CD4-positive, CD25-positive, alpha-beta regulatory T cell (primary cell): ENCODE results near the gene NUAK1. TPM values are rescaled to one million over a fixed set of nuclear protein-coding genes. Genes with fewer than 3 reads are reported as not detected.

Source experiments
- ATAC-seq, 2 donors: fragments of 150-1000 bp; cut with Tn5 transposase; one replicate each; pipeline ENCODE4 v1.10.0; 2021; ENCODE audit warnings: low read depth in 2 of 2, moderate number of reproducible peaks in 2 of 2, moderate library complexity in 1 of 2
- DNase-seq, 3 donors: peaks; one replicate each; pipeline versions ENCODE4 v3.0.0 to v3.0.0-alpha.2; 2012 to 2022; ENCODE audit warnings: mixed read lengths in 1 of 3
- H3K27ac ChIP-seq: one replicate; pipeline ENCODE4 v1.7.0; 2013; ENCODE audit warnings: mild to moderate bottlenecking, low read length; ENCODE audit not compliant: insufficient read depth, poor library complexity, severe bottlenecking
- H3K27me3 ChIP-seq: one replicate; pipeline ENCODE4 v1.7.0; 2013; ENCODE audit warnings: low read length; ENCODE audit not compliant: control insufficient read depth, insufficient read depth
- H3K36me3 ChIP-seq: one replicate; pipeline ENCODE4 v1.7.0; 2013; ENCODE audit warnings: mild to moderate bottlenecking, low read length, moderate library complexity; ENCODE audit not compliant: control insufficient read depth, insufficient read depth
- H3K4me1 ChIP-seq: 2 replicates; pipeline ENCODE4 v1.7.0; 2013; ENCODE audit warnings: mild to moderate bottlenecking, low read length; ENCODE audit not compliant: insufficient read depth, control insufficient read depth, poor library complexity, severe bottlenecking
- H3K4me3 ChIP-seq: one replicate; pipeline ENCODE4 v1.7.0; 2013; ENCODE audit warnings: low read depth, mild to moderate bottlenecking, low read length, moderate library complexity
- H3K9me3 ChIP-seq, 2 experiments: 1 replicate in 1 of 2; 2 replicates in 1 of 2; pipeline ENCODE4 v1.7.0; 2013; ENCODE audit warnings: low read length in 2 of 2, mild to moderate bottlenecking in 1 of 2, moderate library complexity in 1 of 2; ENCODE audit not compliant: control insufficient read depth in 2 of 2
- H3K27ac Mint-ChIP-seq, 3 donors: one replicate each; pipeline ENCODE4 v1.8.0; 2020 to 2022; ENCODE audit warnings: mild to moderate bottlenecking in 3 of 3, mixed read lengths in 3 of 3, moderate library complexity in 2 of 3
- H3K27me3 Mint-ChIP-seq: one replicate; pipeline ENCODE4 v1.8.0; 2022; ENCODE audit warnings: mild to moderate bottlenecking, mixed read lengths
- H3K36me3 Mint-ChIP-seq: one replicate; pipeline ENCODE4 v1.8.0; 2020; ENCODE audit warnings: mixed read lengths
- H3K4me1 Mint-ChIP-seq, 4 donors: one replicate each; pipeline ENCODE4 v1.8.0; 2020 to 2022; ENCODE audit warnings: mixed read lengths in 4 of 4, mild to moderate bottlenecking in 1 of 4
- H3K4me3 Mint-ChIP-seq, 4 donors: one replicate each; pipeline ENCODE4 v1.8.0; 2020 to 2022; ENCODE audit warnings: mild to moderate bottlenecking in 4 of 4, mixed read lengths in 4 of 4, moderate library complexity in 3 of 4
- H3K9me3 Mint-ChIP-seq, 7 donors: one replicate each; pipeline ENCODE4 v1.8.0; 2020 to 2022; ENCODE audit warnings: mixed read lengths in 7 of 7, mild to moderate bottlenecking in 3 of 7, moderate library complexity in 2 of 7
- polyA plus RNA-seq, 4 donors: library from polyadenylated mRNA; unstranded; fragments of 300-500 nt; fragmentation: Illumina TruSeq; gene quantifications; one replicate each; pipeline ENCODE4 v1.2.3, GENCODE V29; 2021
- total RNA-seq: library from RNA; stranded (reverse); gene quantifications from one replicate; pipeline ENCODE4 v1.2.3, GENCODE V29; 2022

Gene NUAK1
- total and polyA plus RNA-seq, 5 donors from 2014 or later, result not detected

- H3K9me3 ChIP-seq, result no peaks in the 10 kb centered on the region
- no peaks in the 10 kb centered on the region for H3K4me1 Mint-ChIP-seq
- H3K4me1 ChIP-seq, result no peaks in the 10 kb centered on the region
- no peaks in the 10 kb centered on the region for H3K27me3 ChIP-seq
- no peak overlapping the region for H3K4me3 Mint-ChIP-seq
- H3K9me3 Mint-ChIP-seq, result peaks cover 0 to 3% (median 0%) of the 10 kb centered on the region in 7 donors
- no peaks in the 10 kb centered on the region for H3K36me3 Mint-ChIP-seq
- H3K27ac ChIP-seq, result no peak overlapping the region
- H3K36me3 ChIP-seq, result no peaks in the 10 kb centered on the region
- ATAC-seq, result no peak
- no peak for DNase-seq
- no peak overlapping the region for H3K4me3 ChIP-seq
- H3K27me3 Mint-ChIP-seq, result peaks cover 4% of the 10 kb centered on the region
- H3K27ac Mint-ChIP-seq, result no peak overlapping the region
These were observed 20.2 kb downstream of the NUAK1 start for GRCh38 chr12:106118381-106119130.

DNA sequence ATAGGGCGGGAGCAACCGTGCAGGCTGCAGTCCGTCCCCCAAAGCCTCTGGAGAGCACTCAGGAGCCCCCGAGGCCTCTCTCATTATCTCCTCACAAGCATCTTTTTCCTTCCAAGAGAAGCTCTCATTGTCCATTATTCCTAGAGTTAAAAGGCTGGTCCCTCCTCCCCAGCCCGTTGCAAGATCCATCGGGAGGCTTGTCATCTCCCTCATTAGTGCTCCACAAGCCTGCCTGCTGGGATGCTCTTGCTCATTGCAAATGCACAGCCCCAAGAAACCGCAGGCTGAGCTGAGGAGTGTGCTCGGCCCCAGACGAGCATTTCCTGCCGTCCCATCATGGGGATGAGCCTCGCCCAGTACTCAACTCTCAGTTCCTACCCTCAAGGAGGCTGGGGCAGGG, 23.3 kb downstream of the NUAK1 start:
- ATAC-seq, result no peak
- Histone ChIP-seq H3K4me1 (no peaks in the 10 kb centered on the region), H3K9me3 (no peaks in the 10 kb centered on the region), H3K27me3 (no peaks in the 10 kb centered on the region), H3K27ac (no peak overlapping the region), H3K36me3 (no peaks in the 10 kb centered on the region), H3K4me3 (no peak overlapping the region)
- Mint-ChIP-seq H3K4me1 (no peaks in the 10 kb centered on the region), H3K36me3 (no peaks in the 10 kb centered on the region), H3K4me3 (no peak overlapping the region), H3K27me3 (peaks cover 11% of the 10 kb centered on the region), H3K27ac (no peak overlapping the region), H3K9me3 (peaks cover 0 to 3% (median 0%) of the 10 kb centered on the region in 7 donors)
- no peak for DNase-seq

DNA sequence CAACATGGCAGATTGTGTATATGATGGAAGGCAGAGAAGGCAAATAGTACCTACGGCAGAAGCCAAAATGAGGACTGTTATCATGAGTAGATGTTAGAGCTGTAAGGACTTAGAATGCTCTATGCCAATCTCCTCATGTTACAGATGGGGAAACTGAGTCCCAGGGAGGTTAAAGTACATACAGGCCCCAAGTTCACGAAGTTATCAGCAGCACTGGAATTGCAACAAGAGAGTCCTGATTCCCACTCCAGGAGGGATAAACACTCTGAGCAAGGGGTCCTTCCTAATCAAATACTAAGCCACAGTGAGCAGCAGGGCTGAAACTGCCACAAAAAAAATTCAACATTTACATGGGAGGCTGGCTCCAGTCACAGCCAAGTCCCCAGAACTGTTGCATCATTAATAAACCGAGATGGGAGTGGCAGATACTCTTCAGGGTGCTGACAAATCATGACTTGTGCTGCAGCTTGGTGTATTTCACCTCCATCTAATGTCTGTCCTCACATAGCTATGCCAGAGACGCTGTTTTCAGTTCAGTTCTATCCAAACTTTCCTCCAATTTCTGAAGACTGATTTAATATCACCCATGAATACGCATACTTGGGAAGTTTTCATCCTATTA, 24.2 kb downstream of the NUAK1 start:
- Mint-ChIP-seq H3K36me3 (no peaks in the 10 kb centered on the region), H3K27me3 (peaks cover 11% of the 10 kb centered on the region), H3K4me3 (no peak overlapping the region), H3K27ac (peak overlapping the region in 1 of 3 donors; percentile 3), H3K9me3 (peaks cover 0 to 3% (median 0%) of the 10 kb centered on the region in 7 donors), H3K4me1 (no peaks in the 10 kb centered on the region)
- Histone ChIP-seq H3K27ac (no peak overlapping the region), H3K36me3 (no peaks in the 10 kb centered on the region), H3K4me1 (no peaks in the 10 kb centered on the region), H3K9me3 (no peaks in the 10 kb centered on the region), H3K27me3 (no peaks in the 10 kb centered on the region), H3K4me3 (no peak overlapping the region)
- ATAC-seq (no peak), DNase-seq (no peak)

DNA sequence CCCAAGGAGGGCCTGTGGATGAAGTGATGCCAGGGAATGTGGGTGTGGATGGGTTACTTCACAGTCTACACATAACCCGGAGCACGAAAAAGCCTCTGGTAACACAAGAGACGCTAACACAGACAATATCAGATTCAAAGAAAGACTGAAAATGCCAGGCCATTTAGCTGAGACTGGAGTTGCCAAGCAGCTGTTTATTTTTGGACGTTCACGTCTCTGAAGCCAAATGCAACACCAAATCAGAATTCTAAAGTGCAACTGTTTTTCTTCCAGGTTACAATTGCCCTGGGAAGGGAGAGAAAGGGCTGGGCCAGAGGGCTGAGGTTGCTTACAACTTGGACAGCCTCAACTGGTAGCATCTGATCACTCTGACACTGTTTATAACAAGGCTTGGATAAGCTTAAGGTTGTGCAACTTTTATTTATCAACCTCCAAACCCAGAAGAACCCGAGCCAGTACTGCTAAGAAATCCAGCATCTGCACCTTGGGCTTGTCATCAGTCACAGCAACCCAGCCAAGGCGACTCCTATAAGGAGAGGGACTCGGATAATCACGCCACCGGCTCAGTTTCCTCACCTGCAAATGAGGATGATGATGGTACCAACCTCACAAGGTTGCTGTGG, 24.8 kb downstream of the NUAK1 start:
- H3K4me1 Mint-ChIP-seq, result no peaks in the 10 kb centered on the region

GRCh38 chr12:106113446-106113823, 25.3 kb downstream of the NUAK1 start:
- H3K27me3 ChIP-seq, result no peaks in the 10 kb centered on the region
- Mint-ChIP-seq H3K4me1 (no peaks in the 10 kb centered on the region), H3K27ac (no peak overlapping the region), H3K27me3 (peaks cover 11% of the 10 kb centered on the region), H3K9me3 (peaks cover 0 to 3% (median 0%) of the 10 kb centered on the region in 7 donors), H3K4me3 (no peak overlapping the region), H3K36me3 (no peaks in the 10 kb centered on the region)
- H3K36me3 ChIP-seq, result no peaks in the 10 kb centered on the region
- no peaks in the 10 kb centered on the region for H3K4me1 ChIP-seq
- H3K27ac ChIP-seq, result no peak overlapping the region
- no peaks in the 10 kb centered on the region for H3K9me3 ChIP-seq
- no peak for ATAC-seq
- H3K4me3 ChIP-seq, result no peak overlapping the region
- DNase-seq, result no peak

More for the DNA sequence above, 24.8 kb downstream of the NUAK1 start:
- Histone ChIP-seq H3K9me3 (no peaks in the 10 kb centered on the region), H3K4me1 (no peaks in the 10 kb centered on the region), H3K4me3 (no peak overlapping the region), H3K36me3 (no peaks in the 10 kb centered on the region), H3K27ac (no peak overlapping the region), H3K27me3 (no peaks in the 10 kb centered on the region)
- no peaks in the 10 kb centered on the region for H3K36me3 Mint-ChIP-seq
- peaks cover 0 to 3% (median 0%) of the 10 kb centered on the region in 7 donors for H3K9me3 Mint-ChIP-seq
- H3K4me3 Mint-ChIP-seq, result no peak overlapping the region
- H3K27ac Mint-ChIP-seq, result peak overlapping the region in 1 of 3 donors; percentile 3
- no peak for ATAC-seq
- H3K27me3 Mint-ChIP-seq, result peaks cover 11% of the 10 kb centered on the region
- no peak for DNase-seq

- Mint-ChIP-seq H3K4me1 (no peaks in the 10 kb centered on the region), H3K36me3 (no peaks in the 10 kb centered on the region), H3K27me3 (peaks cover 11% of the 10 kb centered on the region), H3K4me3 (no peak overlapping the region), H3K27ac (no peak overlapping the region), H3K9me3 (peaks cover 0 to 3% (median 0%) of the 10 kb centered on the region in 7 donors)
- no peaks in the 10 kb centered on the region for H3K9me3 ChIP-seq
- no peak overlapping the region for H3K4me3 ChIP-seq
- H3K27me3 ChIP-seq, result no peaks in the 10 kb centered on the region
- H3K4me1 ChIP-seq, result no peaks in the 10 kb centered on the region
- ATAC-seq (no peak), DNase-seq (no peak)
- H3K27ac ChIP-seq, result no peak overlapping the region
- no peaks in the 10 kb centered on the region for H3K36me3 ChIP-seq
These were observed 25.7 kb downstream of the NUAK1 start for GRCh38 chr12:106113042-106113441.

DNA sequence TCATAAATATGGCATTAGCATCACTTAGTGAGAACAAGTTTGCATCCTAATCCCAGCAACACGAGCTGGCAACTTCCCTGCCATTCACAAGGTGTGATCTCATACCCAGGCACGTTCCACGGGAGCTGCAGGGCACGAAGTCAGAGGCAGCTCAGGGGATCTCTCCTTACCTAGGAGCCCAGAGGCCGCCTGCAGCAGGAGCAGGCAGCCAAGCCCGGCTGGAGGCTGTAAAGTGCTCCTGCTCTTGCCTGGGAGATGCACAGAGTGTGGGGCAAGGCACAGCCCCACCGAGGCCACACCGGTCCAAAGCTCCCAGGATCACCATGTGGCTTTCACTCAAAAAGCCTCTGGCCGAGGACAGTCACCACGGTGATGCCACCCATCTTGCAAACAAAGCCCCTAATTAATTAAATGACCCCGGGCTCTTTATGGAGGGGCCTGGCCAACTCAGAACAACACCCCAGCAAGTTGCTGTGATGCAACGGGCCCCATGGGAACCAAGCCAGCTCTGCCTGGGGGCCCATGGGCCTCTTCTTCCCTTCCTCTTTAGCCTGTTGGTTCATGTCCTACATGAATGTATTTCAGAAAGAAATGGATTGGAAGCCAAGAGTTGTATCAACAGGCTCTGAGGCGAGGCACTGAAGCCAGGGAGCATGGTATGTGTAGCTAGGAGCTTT, 26.5 kb downstream of the NUAK1 start:
- no peaks in the 10 kb centered on the region for H3K27me3 ChIP-seq
- Mint-ChIP-seq H3K27ac (no peak overlapping the region), H3K4me3 (no peak overlapping the region), H3K36me3 (no peaks in the 10 kb centered on the region), H3K9me3 (peaks cover 0 to 3% (median 0%) of the 10 kb centered on the region in 7 donors), H3K27me3 (peaks cover 11% of the 10 kb centered on the region), H3K4me1 (no peaks in the 10 kb centered on the region)
- H3K36me3 ChIP-seq, result no peaks in the 10 kb centered on the region
- ATAC-seq (no peak), DNase-seq (no peak)
- no peak overlapping the region for H3K4me3 ChIP-seq
- H3K9me3 ChIP-seq, result no peaks in the 10 kb centered on the region
- no peak overlapping the region for H3K27ac ChIP-seq
- no peaks in the 10 kb centered on the region for H3K4me1 ChIP-seq
